GM12892 (cell line): Measurements from ENCODE around the gene FBXO21.

ENCODE experiments used
- POLR2A ChIP-seq: IDR thresholded peaks from 2 replicates; pipeline ENCODE4 v1.6.1; 2011; ENCODE audit warnings: low read depth, low read length, control low read depth
- POLR2AphosphoS5 ChIP-seq: IDR thresholded peaks from 2 replicates; pipeline ENCODE4 v1.6.1; 2011; ENCODE audit warnings: low read depth, low read length, control low read depth

- TF ChIP-seq POLR2AphosphoS5: no peak
- no peak for TF ChIP-seq POLR2A
These were observed 42.6 kb downstream of the FBXO21 start for GRCh38 chr12:117147639-117148038.
